ELF-1 (cell line): ENCODE data around the gene UBE2U.
"Not testable (repeated sequence)": the region's sequence is repeated elsewhere in the genome, so short reads cannot be mapped to it uniquely, and the experiment has no call there.

Source experiments
- DNase-seq: peaks from one replicate; pipeline ENCODE4 v3.0.0-alpha.2; 2016; ENCODE audit warnings: low read depth, low spot score

The UBE2U gene

GRCh38 chr1:64239519-64239918 lies 36.1 kb downstream of the UBE2U start:
- not testable (repeated sequence) for DNase-seq

- no peak for DNase-seq
These were observed 36.8 kb downstream of the UBE2U start for GRCh38 chr1:64240206-64240605.

GRCh38 chr1:64241069-64241468 lies 37.6 kb downstream of the UBE2U start:
- DNase-seq = no peak

DNA sequence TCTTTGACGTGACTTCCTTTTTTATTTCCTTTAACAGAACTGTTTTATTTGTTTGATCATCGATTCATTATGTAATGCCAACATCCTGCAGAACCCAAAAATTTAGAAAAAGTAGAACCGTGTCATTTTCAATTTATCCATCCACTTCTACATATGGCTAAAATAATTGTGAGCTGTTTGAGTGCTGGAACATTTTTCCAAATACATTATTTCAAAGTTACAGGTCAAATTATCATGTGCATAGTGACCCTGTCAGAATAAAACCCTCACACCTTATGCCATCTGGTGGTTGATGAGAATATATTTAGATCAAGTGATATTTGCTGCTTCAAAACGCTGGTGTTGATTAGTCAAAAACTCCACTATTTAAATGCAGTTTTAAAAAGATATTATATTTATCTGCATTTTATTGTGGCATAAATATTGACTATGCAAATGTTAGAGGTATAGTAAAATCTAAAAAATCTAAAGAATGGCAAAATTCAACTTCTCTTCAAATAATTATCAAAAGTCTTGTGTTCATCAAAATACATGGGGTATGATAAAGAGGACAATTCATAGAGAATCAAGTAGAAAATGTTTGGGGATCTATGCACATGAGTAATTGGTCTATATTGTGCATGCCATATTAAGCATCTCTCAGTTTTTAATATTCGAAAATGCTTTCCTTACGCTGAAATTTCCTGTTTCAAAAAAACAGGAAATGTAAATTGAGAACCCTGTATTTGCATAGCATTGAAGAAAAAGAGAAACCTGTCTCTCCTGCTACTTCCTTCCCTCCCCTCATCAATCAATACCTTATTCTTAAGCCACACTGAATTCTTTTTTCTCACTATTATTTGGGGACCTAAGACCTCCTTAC lies 39.7 kb downstream of the UBE2U start:
- no peak for DNase-seq

- peak; percentile 9 for DNase-seq
These were observed 40.3 kb downstream of the UBE2U start for GRCh38 chr1:64243757-64244080.

DNA sequence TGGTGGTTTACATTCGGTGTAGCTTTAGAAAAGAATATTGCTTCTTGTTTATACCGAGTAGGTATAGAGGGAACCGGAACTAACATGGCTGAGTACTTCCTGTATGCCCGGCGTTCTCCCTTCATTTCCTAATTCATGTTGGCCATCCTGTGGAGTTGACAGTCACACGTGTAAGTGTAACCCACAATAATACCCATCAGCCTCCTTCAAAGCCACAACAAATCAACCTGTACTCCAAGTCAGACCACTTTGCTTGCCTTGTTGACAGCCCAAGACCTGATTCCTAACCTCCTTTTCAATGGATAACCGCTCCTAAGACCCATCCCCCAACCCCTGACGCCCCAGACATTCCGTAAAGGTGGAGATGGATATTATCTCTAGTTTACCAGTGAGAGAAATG lies 42.1 kb downstream of the UBE2U start:
- peak; percentile 37 for DNase-seq

DNA sequence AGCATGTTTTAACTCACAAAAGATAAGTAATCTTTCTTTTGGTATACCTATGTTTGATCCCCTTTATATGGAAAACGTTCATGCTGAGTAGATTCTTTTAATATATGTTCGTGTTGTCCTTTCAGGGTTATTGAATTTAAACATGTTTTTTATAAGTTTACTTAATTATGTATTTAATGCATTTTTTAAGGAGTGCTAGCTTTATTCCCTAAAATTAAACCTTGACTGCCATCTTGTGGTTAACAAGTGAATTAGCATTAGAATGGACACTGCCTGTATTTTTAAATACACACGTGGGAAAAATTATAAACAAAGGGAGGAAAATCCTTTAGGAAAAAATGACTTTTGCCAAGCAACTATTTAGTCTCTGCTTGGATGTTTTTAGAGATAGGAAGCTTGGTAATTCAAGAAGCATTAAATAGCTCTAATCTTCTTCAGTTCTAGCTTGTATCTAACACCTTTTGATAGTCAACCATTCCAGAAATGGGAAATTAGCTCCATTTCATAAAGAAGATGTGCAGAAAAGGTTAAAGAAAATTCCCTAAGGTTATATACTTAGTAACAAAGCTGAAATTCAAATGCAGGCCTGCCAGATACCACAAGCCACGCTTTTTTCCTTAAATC lies 43.0 kb downstream of the UBE2U start:
- no peak for DNase-seq

DNA sequence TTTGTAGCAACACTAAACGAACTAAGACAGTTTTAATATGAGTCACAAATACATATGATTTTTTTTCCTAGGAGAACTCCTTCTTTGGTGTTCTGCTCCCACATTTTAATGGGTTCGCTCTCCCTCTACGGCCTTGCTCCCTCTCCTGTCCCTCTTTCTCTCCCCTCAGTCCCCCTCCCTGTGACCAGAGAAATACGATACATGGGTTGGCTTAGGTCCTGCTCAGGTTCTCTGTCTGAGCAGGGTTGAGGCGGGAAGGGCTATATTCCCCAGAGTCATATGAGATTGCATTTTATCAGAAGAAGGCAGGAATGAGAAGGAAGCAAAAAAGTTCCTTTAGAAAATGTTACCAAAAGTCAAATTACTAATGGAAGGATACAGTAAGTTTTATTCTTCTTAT lies 44.6 kb downstream of the UBE2U start:
- DNase-seq = no peak

DNA sequence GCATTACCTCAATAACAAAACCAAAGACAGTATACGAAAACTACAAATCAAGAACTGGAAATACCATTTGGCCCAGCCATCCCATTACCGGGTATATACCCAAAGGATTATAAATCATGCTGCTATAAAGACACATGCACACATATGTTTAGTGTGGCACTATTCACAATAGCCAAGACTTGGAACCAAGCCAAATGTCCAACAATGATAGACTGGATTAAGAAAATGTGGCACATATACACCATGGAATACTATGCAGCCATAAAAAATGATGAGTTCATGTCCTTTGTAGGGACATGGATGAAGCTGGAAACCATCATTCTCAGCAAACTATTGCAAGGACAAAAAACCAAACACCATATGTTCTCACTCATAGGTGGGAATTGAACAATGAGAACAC lies 47.0 kb downstream of the UBE2U start:
- not testable (repeated sequence) for DNase-seq

GRCh38 chr1:64251971-64252370 lies 48.5 kb downstream of the UBE2U start:
- peak; percentile 69 for DNase-seq

- not testable (repeated sequence) for DNase-seq
These were observed 53.8 kb downstream of the UBE2U start for GRCh38 chr1:64257233-64257632.

GRCh38 chr1:64258444-64258843 lies 55.0 kb downstream of the UBE2U start:
- not testable (repeated sequence) for DNase-seq

DNA sequence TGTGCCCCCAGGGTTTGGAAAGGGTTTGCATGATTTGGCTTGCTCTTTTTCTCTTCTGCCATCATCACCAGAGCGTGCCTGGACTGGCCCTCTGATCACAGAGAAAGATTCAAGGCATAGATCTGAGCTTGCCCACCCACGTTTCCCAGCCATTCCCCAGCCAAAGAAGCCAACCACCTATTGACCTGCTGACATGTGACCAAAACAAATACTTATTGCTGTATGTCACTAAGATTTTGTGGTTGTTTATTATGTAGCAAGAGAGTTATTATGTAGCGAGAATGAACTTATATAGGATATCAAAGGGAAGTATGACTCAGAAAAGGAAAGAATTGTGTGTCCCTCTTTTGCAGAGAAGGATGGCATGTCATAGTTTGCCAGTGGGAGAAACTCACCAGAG lies 59.9 kb downstream of the UBE2U start:
- DNase-seq = no peak

GRCh38 chr1:64263856-64264255 lies 60.4 kb downstream of the UBE2U start:
- no peak for DNase-seq

- no peak for DNase-seq
These were observed 61.7 kb downstream of the UBE2U start for GRCh38 chr1:64265141-64265540.

DNA sequence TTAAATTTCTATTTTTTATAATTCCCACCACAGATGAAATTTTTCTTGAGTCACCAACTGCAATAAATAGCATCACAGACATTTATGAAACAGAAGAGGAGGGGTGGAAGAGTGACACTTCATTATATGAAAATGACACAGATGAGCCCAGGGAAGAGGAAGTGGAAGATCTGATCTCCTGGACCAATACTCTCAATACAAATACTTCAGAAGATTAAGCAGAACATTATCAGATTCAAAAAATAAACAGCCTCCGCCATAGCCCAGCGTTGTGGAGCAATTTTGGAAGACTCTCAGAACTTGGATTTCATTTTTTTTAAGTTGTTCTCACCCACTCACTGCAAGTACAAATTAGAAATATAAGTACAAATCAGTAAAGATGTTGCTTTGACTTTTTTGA lies 63.6 kb downstream of the UBE2U start:
- no peak for DNase-seq

GRCh38 chr1:64268653-64269557 lies 65.5 kb downstream of the UBE2U start:
- peak; percentile 51 for DNase-seq

DNA sequence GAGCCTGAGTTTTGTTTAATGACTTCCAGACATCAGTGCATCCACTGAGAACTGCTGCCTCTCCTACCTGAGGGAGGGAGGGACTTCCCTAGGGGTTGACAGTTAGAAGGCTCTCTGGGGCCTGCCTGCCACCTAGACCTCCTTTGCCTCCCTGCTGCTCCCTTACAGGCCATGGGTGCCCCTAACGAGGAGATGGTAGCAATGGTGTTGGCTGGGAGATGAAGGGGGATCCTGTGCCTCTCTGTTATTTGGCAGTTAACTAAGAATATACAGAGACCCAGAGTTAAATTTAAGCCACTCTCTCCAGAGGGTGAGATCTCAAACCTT lies 66.1 kb downstream of the UBE2U start:
- DNase-seq = no peak

- no peak for DNase-seq
These were observed 76.6 kb downstream of the UBE2U start for GRCh38 chr1:64280001-64280400.

DNA sequence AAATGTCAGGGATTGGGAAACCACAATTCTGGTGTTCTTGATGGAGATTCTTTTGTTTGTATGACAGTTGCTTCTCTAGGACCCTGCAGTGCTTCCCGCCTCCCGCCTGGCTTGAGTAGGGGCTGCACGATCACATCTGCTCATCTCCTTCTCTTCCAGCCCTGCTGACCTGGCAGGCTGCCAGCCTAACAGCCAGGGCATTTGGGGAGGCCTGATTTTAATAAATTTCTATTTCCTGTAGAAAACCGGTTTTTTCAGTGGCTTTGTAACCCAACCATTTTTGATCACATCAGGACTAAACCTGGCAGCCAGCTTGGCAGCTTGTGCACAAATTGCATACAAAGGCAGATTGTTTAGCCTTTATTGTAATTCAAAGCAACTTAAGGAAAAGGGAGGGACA lies 78.9 kb downstream of the UBE2U start:
- DNase-seq = no peak

- DNase-seq = no peak
These were observed 83.6 kb downstream of the UBE2U start for GRCh38 chr1:64287071-64287470.

DNA sequence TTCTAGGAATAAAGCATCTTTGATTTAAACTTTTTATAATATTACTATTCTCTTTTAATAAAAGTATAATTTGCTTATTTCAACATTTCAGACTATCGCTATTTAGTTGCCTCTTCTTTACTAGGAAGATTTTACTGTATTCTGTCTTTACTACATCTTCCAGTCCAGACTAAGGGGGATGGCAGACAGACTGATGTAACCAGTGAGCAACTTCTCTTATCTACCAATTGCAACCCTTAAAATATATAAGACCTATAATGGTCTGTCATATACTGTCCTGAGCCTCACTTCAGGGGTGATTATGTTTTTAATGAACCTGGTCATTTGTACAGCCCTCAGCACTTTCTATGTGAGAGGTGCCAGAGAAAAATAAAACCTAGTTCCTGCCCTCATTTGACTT lies 87.0 kb downstream of the UBE2U start:
- no peak for DNase-seq
